Measurements from ENCODE around the gene CACNB3. TPM values are rescaled to one million over a fixed set of nuclear protein-coding genes. Genes with fewer than 3 reads are reported as not detected.

CACNB3 gene
- total and polyA plus RNA-seq, 2 of the 13 experiments (the other 11 are each of a cell fraction or from before 2014, with no cell fraction given): 0.29 to 0.54 TPM

DNA sequence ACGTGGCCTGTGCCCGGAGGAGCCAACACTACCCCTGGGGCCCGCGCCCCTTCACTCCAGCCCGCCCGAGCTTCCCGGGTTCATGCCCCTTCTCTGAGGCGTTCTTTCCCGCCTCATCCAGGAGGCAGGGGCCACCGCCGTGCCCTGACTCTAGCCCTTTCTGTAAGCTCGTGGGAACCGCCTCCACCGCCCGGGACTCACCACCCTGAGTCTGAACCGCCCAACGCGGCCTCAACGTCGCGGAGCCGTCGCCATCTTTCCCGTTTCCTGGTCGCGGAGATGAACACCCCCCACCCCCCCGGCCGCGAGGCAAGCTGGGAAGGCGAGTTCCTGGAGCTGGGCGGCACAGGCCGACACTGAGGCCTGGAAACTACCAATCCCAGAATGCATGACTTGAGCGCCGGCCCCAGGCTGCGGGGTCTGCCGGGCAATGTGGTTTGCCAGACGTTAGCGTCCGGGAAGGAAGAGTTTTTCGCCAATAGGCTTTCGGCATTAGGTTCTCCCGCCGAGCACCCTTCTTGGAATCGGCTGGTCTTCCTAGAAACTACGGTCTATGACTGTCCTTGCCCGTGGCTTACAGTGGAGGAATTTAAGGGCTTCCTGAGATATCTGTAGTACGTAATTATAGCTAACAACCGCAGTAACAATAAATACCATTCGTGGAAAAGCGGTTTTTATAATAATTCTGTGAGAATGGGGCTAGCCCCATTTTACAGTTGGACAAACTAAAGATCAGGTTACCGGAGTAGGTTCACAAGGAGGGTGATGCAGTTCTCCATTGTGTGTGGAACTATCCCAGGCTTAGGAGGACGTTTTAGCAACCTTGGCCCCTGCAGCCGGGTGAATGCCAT, 33.8 kb downstream of the CACNB3 start, which contains the start of gene DDX23 (continued):
- TF ChIP-seq, protein P1, sequence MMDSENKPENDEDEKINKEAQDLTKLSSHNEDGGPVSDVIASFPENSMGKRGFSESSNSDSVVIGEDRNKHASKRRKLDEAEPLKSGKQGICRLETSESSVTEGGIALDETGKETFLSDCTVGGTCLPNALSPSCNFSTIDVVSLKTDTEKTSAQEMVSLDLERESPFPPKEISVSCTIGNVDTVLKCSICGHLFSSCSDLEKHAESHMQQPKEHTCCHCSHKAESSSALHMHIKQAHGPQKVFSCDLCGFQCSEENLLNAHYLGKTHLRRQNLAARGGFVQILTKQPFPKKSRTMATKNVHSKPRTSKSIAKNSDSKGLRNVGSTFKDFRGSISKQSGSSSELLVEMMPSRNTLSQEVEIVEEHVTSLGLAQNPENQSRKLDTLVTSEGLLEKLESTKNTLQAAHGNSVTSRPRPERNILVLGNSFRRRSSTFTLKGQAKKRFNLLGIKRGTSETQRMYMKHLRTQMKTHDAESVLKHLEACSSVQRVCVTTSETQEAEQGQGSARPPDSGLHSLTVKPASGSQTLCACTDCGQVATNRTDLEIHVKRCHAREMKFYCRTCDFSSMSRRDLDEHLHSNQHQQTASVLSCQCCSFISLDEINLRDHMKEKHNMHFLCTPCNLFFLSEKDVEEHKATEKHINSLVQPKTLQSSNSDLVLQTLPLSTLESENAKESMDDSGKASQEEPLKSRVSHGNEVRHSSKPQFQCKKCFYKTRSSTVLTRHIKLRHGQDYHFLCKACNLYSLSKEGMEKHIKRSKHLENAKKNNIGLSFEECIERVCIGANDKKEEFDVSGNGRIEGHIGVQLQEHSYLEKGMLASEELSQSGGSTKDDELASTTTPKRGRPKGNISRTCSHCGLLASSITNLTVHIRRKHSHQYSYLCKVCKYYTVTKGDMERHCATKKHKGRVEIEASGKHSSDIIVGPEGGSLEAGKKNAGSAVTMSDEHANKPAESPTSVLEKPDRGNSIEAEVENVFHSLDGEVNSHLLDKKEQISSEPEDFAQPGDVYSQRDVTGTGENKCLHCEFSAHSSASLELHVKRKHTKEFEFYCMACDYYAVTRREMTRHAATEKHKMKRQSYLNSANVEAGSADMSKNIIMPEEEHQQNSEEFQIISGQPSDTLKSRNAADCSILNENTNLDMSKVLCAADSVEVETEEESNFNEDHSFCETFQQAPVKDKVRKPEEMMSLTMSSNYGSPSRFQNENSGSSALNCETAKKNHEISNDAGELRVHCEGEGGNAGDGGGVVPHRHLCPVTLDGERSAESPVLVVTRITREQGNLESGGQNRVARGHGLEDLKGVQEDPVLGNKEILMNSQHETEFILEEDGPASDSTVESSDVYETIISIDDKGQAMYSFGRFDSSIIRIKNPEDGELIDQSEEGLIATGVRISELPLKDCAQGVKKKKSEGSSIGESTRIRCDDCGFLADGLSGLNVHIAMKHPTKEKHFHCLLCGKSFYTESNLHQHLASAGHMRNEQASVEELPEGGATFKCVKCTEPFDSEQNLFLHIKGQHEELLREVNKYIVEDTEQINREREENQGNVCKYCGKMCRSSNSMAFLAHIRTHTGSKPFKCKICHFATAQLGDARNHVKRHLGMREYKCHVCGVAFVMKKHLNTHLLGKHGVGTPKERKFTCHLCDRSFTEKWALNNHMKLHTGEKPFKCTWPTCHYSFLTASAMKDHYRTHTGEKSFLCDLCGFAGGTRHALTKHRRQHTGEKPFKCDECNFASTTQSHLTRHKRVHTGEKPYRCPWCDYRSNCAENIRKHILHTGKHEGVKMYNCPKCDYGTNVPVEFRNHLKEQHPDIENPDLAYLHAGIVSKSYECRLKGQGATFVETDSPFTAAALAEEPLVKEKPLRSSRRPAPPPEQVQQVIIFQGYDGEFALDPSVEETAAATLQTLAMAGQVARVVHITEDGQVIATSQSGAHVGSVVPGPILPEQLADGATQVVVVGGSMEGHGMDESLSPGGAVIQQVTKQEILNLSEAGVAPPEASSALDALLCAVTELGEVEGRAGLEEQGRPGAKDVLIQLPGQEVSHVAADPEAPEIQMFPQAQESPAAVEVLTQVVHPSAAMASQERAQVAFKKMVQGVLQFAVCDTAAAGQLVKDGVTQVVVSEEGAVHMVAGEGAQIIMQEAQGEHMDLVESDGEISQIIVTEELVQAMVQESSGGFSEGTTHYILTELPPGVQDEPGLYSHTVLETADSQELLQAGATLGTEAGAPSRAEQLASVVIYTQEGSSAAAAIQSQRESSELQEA (CRISPR knock-in tag; IDR thresholded peaks at IDR 0.05; ENCODE audit: not compliant biosample characterization): peak; percentile 53
- TF ChIP-seq FLYWCH1 (CRISPR knock-in tag; IDR thresholded peaks at IDR 0.05) (no peak), ERF (CRISPR knock-in tag; IDR thresholded peaks at IDR 0.05) (no peak), TGIF2 (CRISPR knock-in tag; IDR thresholded peaks at IDR 0.05) (peak; percentile 85; the same call in 1 of the 2 replicates), ZNF225 (CRISPR knock-in tag; IDR thresholded peaks at IDR 0.05) (peak; percentile 89), PRMT3 (CRISPR knock-in tag; IDR thresholded peaks at IDR 0.05; ENCODE audit: borderline replicate concordance, low read depth) (no peak), ZNF660 (CRISPR knock-in tag; IDR thresholded peaks at IDR 0.05; ENCODE audit: borderline replicate concordance, low read depth) (no peak), ZNF333 (CRISPR knock-in tag; IDR thresholded peaks at IDR 0.05; ENCODE audit: borderline replicate concordance) (0 out of 2 replicates have a peak, but pooled peaks have one; percentile 79), FOXP1 (IDR thresholded peaks at IDR 0.05) (no peak), FOXP1 (CRISPR knock-in tag; IDR thresholded peaks at IDR 0.05) (no peak), PPARG (CRISPR knock-in tag; conservative IDR thresholded peaks at IDR 0.05) (no peak), PAX8 (CRISPR knock-in tag; IDR thresholded peaks at IDR 0.05; ENCODE audit: borderline replicate concordance) (no peak), ZMAT3 (CRISPR knock-in tag; conservative IDR thresholded peaks at IDR 0.05) (peak; percentile 89)
- TF ChIP-seq, protein P2, sequence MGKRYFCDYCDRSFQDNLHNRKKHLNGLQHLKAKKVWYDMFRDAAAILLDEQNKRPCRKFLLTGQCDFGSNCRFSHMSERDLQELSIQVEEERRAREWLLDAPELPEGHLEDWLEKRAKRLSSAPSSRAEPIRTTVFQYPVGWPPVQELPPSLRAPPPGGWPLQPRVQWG (CRISPR knock-in tag; IDR thresholded peaks at IDR 0.05; ENCODE audit: borderline replicate concordance, low read depth): no peak
- TF ChIP-seq, protein P3, sequence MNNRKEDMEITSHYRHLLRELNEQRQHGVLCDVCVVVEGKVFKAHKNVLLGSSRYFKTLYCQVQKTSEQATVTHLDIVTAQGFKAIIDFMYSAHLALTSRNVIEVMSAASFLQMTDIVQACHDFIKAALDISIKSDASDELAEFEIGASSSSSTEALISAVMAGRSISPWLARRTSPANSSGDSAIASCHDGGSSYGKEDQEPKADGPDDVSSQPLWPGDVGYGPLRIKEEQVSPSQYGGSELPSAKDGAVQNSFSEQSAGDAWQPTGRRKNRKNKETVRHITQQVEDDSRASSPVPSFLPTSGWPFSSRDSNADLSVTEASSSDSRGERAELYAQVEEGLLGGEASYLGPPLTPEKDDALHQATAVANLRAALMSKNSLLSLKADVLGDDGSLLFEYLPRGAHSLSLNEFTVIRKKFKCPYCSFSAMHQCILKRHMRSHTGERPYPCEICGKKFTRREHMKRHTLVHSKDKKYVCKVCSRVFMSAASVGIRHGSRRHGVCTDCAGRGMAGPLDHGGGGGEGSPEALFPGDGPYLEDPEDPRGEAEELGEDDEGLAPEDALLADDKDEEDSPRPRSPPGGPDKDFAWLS (CRISPR knock-in tag; IDR thresholded peaks at IDR 0.05; ENCODE audit: borderline replicate concordance): no peak
- TF ChIP-seq, protein P4, sequence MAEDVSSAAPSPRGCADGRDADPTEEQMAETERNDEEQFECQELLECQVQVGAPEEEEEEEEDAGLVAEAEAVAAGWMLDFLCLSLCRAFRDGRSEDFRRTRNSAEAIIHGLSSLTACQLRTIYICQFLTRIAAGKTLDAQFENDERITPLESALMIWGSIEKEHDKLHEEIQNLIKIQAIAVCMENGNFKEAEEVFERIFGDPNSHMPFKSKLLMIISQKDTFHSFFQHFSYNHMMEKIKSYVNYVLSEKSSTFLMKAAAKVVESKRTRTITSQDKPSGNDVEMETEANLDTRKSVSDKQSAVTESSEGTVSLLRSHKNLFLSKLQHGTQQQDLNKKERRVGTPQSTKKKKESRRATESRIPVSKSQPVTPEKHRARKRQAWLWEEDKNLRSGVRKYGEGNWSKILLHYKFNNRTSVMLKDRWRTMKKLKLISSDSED (CRISPR knock-in tag; IDR thresholded peaks at IDR 0.05): no peak
- TF ChIP-seq, protein P5, sequence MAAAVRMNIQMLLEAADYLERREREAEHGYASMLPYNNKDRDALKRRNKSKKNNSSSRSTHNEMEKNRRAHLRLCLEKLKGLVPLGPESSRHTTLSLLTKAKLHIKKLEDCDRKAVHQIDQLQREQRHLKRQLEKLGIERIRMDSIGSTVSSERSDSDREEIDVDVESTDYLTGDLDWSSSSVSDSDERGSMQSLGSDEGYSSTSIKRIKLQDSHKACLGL (CRISPR knock-in tag; IDR thresholded peaks at IDR 0.05): peak; percentile 86
